GM23338 (cell line): ENCODE results near the gene SRGAP3. TPM values are rescaled to one million over a fixed set of nuclear protein-coding genes. Genes with fewer than 3 reads are reported as not detected.

ENCODE experiments used
- ATAC-seq: fragments of 200-7000 bp; cut with Tn5 transposase; 3 replicates; pipeline ENCODE4 v1.9.1; 2020
- DNase-seq: peaks from one replicate; pipeline ENCODE4 v3.0.0-alpha.2; 2015; ENCODE audit warnings: low spot score
- H2AFZ ChIP-seq: fragments of 200-600 bp; sonication (generic); 2 replicates; pipeline ENCODE4 v1.8.0; 2016; ENCODE audit warnings: antibody characterized with exemption, mild to moderate bottlenecking, moderate library complexity
- H3F3A ChIP-seq: fragments of 200-600 bp; sonication (generic); replicated peaks from 2 replicates; pipeline ENCODE4 v1.8.0; 2017; ENCODE audit warnings: antibody characterized with exemption, mixed run types, low read depth
- H3K27ac ChIP-seq: fragments of 200-600 bp; sonication (generic); 2 replicates; pipeline ENCODE4 v1.6.1; 2016; ENCODE audit warnings: low read depth
- H3K27me3 ChIP-seq: fragments of 200-600 bp; sonication (generic); 2 replicates; pipeline ENCODE4 v1.8.0; 2016; ENCODE audit warnings: mild to moderate bottlenecking, mixed run types, moderate library complexity; ENCODE audit not compliant: insufficient read depth
- H3K36me3 ChIP-seq: fragments of 200-600 bp; sonication (generic); 2 replicates; pipeline ENCODE4 v1.8.0; 2016; ENCODE audit warnings: mild to moderate bottlenecking; ENCODE audit not compliant: insufficient read depth
- H3K4me1 ChIP-seq: fragments of 200-600 bp; sonication (generic); 2 replicates; pipeline ENCODE4 v1.8.0; 2016; ENCODE audit warnings: mild to moderate bottlenecking, moderate library complexity; ENCODE audit not compliant: insufficient read depth
- H3K4me2 ChIP-seq: fragments of 200-600 bp; sonication (generic); 2 replicates; pipeline ENCODE4 v1.7.1; 2017; ENCODE audit warnings: mixed run types
- H3K4me3 ChIP-seq: fragments of 200-600 bp; sonication (generic); 2 replicates; pipeline ENCODE4 v1.6.1; 2016; ENCODE audit warnings: mixed run types
- H3K79me2 ChIP-seq: fragments of 200-600 bp; sonication (generic); replicated peaks from 2 replicates; pipeline ENCODE4 v1.8.0; 2017; ENCODE audit warnings: mild to moderate bottlenecking; ENCODE audit not compliant: insufficient read depth
- H3K9me2 ChIP-seq: fragments of 200-600 bp; sonication (generic); 2 replicates; pipeline ENCODE4 v1.8.0; 2017; ENCODE audit not compliant: insufficient read depth
- H4K20me1 ChIP-seq: fragments of 200-600 bp; sonication (generic); replicated peaks from 2 replicates; pipeline ENCODE4 v1.8.0; 2017; ENCODE audit warnings: mild to moderate bottlenecking; ENCODE audit not compliant: insufficient read depth
- H3K27ac Mint-ChIP-seq: 2 replicates; pipeline ENCODE4 v1.8.0; 2020; ENCODE audit warnings: inconsistent platforms, mild to moderate bottlenecking, moderate library complexity, mixed read lengths
- H3K27me3 Mint-ChIP-seq: 3 replicates; pipeline ENCODE4 v1.8.0; 2022; ENCODE audit warnings: low read depth, mild to moderate bottlenecking, moderate library complexity, mixed read lengths, inconsistent platforms; ENCODE audit not compliant: insufficient read depth, poor library complexity
- H3K36me3 Mint-ChIP-seq: 3 replicates; pipeline ENCODE4 v1.8.0; 2021; ENCODE audit warnings: low read depth, mild to moderate bottlenecking, inconsistent platforms, moderate library complexity, mixed read lengths
- H3K4me1 Mint-ChIP-seq: 3 replicates; pipeline ENCODE4 v1.8.0; 2020; ENCODE audit warnings: mild to moderate bottlenecking, inconsistent platforms, mixed read lengths
- H3K4me3 Mint-ChIP-seq: 3 replicates; pipeline ENCODE4 v1.8.0; 2021; ENCODE audit warnings: moderate library complexity, mild to moderate bottlenecking, inconsistent platforms, mixed read lengths
- H3K9me3 Mint-ChIP-seq: 3 replicates; pipeline ENCODE4 v1.8.0; 2020; ENCODE audit warnings: moderate library complexity, mild to moderate bottlenecking, inconsistent platforms, mixed read lengths
- CREB1 ChIP-seq: fragments of 250-450 bp; sonication (Bioruptor Pico); IDR thresholded peaks from 2 replicates; pipeline ENCODE4 v1.5.0; 2020; ENCODE audit warnings: low read depth, mild to moderate bottlenecking, moderate library complexity
- CTCF ChIP-seq, 2 experiments: fragments of 200-600 bp in 1 of 2; sonication (generic) in 1 of 2; conservative IDR thresholded peaks; 2 replicates each; pipeline versions ENCODE4 v1.5.1 to v1.6.1; 2016 to 2017; ENCODE audit warnings: antibody characterized with exemption in 2 of 2, low read depth in 2 of 2, mild to moderate bottlenecking in 2 of 2, moderate library complexity in 1 of 2
- ETS1 ChIP-seq: IDR thresholded peaks from 2 replicates; pipeline ENCODE4 v1.6.1; 2016; ENCODE audit warnings: antibody characterized with exemption
- EZH2 ChIP-seq: fragments of 200-600 bp; sonication (generic); IDR thresholded peaks from one replicate; pipeline ENCODE4 v1.8.0; 2017; ENCODE audit warnings: antibody characterized with exemption, mild to moderate bottlenecking, low read depth; ENCODE audit not compliant: unreplicated experiment
- EZH2phosphoT487 ChIP-seq: fragments of 200-600 bp; sonication (generic); IDR thresholded peaks from one replicate; pipeline ENCODE4 v1.8.1; 2018; ENCODE audit warnings: antibody characterized with exemption; ENCODE audit not compliant: unreplicated experiment
- JUNB ChIP-seq: IDR thresholded peaks from one replicate; pipeline ENCODE4 v1.6.1; 2016; ENCODE audit warnings: antibody characterized with exemption; ENCODE audit not compliant: unreplicated experiment
- NANOG ChIP-seq: IDR thresholded peaks from 2 replicates; pipeline ENCODE4 v1.6.1; 2016; ENCODE audit warnings: antibody characterized with exemption, borderline replicate concordance
- POLR2AphosphoS5 ChIP-seq: IDR thresholded peaks from 2 replicates; pipeline ENCODE4 v1.6.1; 2016; ENCODE audit warnings: antibody characterized with exemption, low read depth
- REST ChIP-seq: IDR thresholded peaks from one replicate; pipeline ENCODE4 v1.6.1; 2018; ENCODE audit warnings: antibody characterized with exemption; ENCODE audit not compliant: unreplicated experiment
- STAT1 ChIP-seq: IDR thresholded peaks from one replicate; pipeline ENCODE4 v1.6.1; 2016; ENCODE audit warnings: antibody characterized with exemption; ENCODE audit not compliant: unreplicated experiment
- ZNF114 ChIP-seq: fragments of 250-450 bp; sonication (Bioruptor Pico); IDR thresholded peaks from 2 replicates; pipeline ENCODE4 v1.5.0; 2020; ENCODE audit warnings: mild to moderate bottlenecking, moderate library complexity
- ZNF331 ChIP-seq: fragments of 250-450 bp; sonication (Bioruptor Pico); IDR thresholded peaks from 2 replicates; pipeline ENCODE4 v1.5.0; 2020; ENCODE audit warnings: low read depth, mild to moderate bottlenecking, moderate library complexity
- ZNF462 ChIP-seq: fragments of 250-450 bp; sonication (Bioruptor Pico); IDR thresholded peaks from 2 replicates; pipeline ENCODE4 v1.5.0; 2020; ENCODE audit warnings: mild to moderate bottlenecking, moderate library complexity
- polyA plus RNA-seq: library from polyadenylated mRNA; unstranded; fragments of >200 nt; fragmentation: Nextera tagmentation; extraction: Ambion mirVana; gene quantifications from 2 replicates; pipeline ENCODE4 v1.2.1, GENCODE V29; 2016
- total RNA-seq: library from RNA; depleted of rRNA; stranded (reverse); fragments of >200 nt; shearing (Covaris generic); gene quantifications from 2 replicates; pipeline ENCODE4 v1.2.3, GENCODE V29; 2014

The SRGAP3 gene
- total and polyA plus RNA-seq, 2 experiments from 2014 or later: 6.4 to 9.4 TPM

- Histone ChIP-seq H3K4me3 (no peak overlapping the region), H3K4me2 (no peak overlapping the region), H3K9me2 (no peaks in the 10 kb centered on the region), H4K20me1 (no peaks in the 10 kb centered on the region; the same call in 1 of the 2 replicates), H3K27ac (no peak overlapping the region), H3F3A (no peaks in the 10 kb centered on the region), H3K27me3 (no peaks in the 10 kb centered on the region), H3K4me1 (no peaks in the 10 kb centered on the region), H3K79me2 (no peaks in the 10 kb centered on the region), H2AFZ (no peak overlapping the region), H3K36me3 (no peaks in the 10 kb centered on the region)
- Mint-ChIP-seq H3K4me3 (no peak overlapping the region), H3K36me3 (peaks cover 4% of the 10 kb centered on the region; the same call in 2 of the 3 replicates), H3K9me3 (no peaks in the 10 kb centered on the region; the same call in 2 of the 3 replicates), H3K4me1 (no peaks in the 10 kb centered on the region), H3K27me3 (peaks cover 16% of the 10 kb centered on the region), H3K27ac (no peak overlapping the region)
- DNase-seq (no peak), ATAC-seq (no peak)
- TF ChIP-seq CREB1 (CRISPR knock-in tag) (no peak), EZH2phosphoT487 (no peak), ETS1 (no peak), ZNF114 (no peak), CTCF (conservative IDR thresholded peaks at IDR 0.05; ENCODE audit: low read depth in 2 of 2) (no peak), NANOG (no peak), POLR2AphosphoS5 (no peak), JUNB (no peak), STAT1 (no peak), ZNF331 (CRISPR knock-in tag) (no peak), REST (no peak), EZH2 (no peak), ZNF462 (no peak)
Observed at GRCh38 chr3:9115336-9115735, 134.1 kb downstream of the SRGAP3 start.
